ENCODE measurements around the gene LPO.

The LPO gene

DNA sequence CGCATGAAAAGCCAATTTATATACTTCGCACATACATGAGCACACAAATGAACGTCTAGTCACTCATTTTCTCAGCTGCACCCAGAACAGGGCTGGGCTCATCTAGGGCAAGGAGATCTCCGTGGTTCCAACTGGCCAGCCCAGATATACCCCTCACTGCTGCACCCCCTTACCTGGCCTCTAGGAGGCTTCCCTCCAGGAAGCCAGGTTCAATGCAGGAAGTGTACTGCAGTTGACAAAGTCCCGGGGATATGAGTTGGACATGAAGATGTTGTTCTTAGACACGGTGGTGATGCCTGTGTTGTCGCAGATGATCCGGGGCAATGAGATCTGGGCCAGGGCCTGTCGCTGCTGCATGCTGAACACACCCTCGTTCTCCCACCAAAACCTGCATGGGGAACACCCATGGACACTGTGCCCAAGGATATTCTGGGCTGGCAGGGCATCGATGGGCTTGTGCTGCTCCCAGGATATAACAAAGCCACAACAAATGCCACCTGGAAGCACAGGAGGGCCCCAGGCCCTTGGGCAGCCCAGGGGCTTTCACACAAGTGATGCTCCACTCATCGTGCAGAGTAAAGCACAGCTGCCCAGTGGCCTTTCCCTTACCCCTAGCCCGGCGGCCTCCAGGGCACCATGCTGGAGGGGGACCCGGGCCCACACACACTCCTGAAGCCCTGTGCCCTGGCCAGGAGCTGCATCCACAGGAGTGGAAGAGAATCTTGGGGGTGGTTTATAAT, 32.3 kb downstream of the LPO start:
- no peak; the same call in 2 of the 3 replicates for ATAC-seq
- no peak for TF ChIP-seq CSDC2 (CRISPR knock-in tag; IDR thresholded peaks at IDR 0.05)

DNA sequence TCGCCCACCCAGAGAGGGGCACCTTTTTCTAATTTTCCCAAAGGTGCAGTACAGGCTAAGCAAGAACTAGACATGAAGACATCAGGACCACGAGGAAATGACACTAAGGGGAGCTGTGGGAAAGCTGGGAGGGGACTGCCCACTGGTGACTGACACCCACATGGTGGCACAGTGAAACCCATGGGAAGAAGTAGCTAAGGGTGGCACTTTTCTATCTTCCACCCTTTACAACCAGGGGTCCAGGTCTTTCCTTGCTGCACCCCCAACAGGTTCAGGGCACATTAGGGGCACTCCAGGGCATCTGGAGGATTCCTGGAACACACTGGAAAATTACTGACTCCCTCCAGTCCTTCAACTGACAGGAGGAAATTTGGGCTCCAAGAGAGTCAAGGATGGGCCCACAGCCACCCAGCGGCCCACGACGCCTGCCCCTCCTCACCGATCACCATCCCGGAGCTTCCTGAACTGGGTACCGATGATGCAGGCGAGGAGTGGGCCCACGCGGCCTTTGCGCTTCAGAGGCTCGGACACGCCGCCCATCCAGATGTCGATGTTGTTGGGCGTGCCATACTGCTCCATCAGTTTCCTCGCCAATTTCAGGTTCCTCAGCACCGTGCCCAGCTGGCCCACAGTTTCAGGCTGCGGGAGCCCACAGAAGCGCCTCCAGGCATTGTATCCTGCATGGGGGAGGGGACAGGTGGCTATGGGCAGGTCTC, 33.0 kb downstream of the LPO start:
- no peak for ATAC-seq
- TF ChIP-seq TCF4 (CRISPR knock-in tag; IDR thresholded peaks at IDR 0.05; ENCODE audit: borderline replicate concordance), result no peak
- no peak for TF ChIP-seq CSDC2 (CRISPR knock-in tag; IDR thresholded peaks at IDR 0.05)
- no peak for TF ChIP-seq RARB (CRISPR knock-in tag; IDR thresholded peaks at IDR 0.05)
- no peak for TF ChIP-seq GLIS3 (CRISPR knock-in tag; IDR thresholded peaks at IDR 0.05)
- no peak for TF ChIP-seq BACH2 (CRISPR knock-in tag; IDR thresholded peaks at IDR 0.05; ENCODE audit: borderline replicate concordance)
- no peak for TF ChIP-seq ARNTL (CRISPR knock-in tag; IDR thresholded peaks at IDR 0.05; ENCODE audit: borderline replicate concordance, low read depth)
- no peak for TF ChIP-seq ZNF8 (CRISPR knock-in tag; IDR thresholded peaks at IDR 0.05)
- TF ChIP-seq, protein P1, sequence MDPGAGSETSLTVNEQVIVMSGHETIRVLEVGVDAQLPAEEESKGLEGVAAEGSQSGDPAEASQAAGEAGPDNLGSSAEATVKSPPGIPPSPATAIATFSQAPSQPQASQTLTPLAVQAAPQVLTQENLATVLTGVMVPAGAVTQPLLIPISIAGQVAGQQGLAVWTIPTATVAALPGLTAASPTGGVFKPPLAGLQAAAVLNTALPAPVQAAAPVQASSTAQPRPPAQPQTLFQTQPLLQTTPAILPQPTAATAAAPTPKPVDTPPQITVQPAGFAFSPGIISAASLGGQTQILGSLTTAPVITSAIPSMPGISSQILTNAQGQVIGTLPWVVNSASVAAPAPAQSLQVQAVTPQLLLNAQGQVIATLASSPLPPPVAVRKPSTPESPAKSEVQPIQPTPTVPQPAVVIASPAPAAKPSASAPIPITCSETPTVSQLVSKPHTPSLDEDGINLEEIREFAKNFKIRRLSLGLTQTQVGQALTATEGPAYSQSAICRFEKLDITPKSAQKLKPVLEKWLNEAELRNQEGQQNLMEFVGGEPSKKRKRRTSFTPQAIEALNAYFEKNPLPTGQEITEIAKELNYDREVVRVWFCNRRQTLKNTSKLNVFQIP (CRISPR knock-in tag; IDR thresholded peaks at IDR 0.05; ENCODE audit: borderline replicate concordance, low read depth), result no peak
- no peak for TF ChIP-seq ZC3H10 (CRISPR knock-in tag; IDR thresholded peaks at IDR 0.05)
- TF ChIP-seq ZNF565 (CRISPR knock-in tag; conservative IDR thresholded peaks at IDR 0.05; ENCODE audit: low read depth), result no peak
- no peak for TF ChIP-seq TOX (CRISPR knock-in tag; IDR thresholded peaks at IDR 0.05; ENCODE audit: borderline replicate concordance)
- TF ChIP-seq ZFP3 (CRISPR knock-in tag; IDR thresholded peaks at IDR 0.05), result no peak
- no peak for TF ChIP-seq PPARA (CRISPR knock-in tag; IDR thresholded peaks at IDR 0.05; ENCODE audit: borderline replicate concordance)
- TF ChIP-seq, protein P2, sequence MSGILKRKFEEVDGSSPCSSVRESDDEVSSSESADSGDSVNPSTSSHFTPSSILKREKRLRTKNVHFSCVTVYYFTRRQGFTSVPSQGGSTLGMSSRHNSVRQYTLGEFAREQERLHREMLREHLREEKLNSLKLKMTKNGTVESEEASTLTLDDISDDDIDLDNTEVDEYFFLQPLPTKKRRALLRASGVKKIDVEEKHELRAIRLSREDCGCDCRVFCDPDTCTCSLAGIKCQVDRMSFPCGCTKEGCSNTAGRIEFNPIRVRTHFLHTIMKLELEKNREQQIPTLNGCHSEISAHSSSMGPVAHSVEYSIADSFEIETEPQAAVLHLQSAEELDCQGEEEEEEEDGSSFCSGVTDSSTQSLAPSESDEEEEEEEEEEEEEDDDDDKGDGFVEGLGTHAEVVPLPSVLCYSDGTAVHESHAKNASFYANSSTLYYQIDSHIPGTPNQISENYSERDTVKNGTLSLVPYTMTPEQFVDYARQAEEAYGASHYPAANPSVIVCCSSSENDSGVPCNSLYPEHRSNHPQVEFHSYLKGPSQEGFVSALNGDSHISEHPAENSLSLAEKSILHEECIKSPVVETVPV (CRISPR knock-in tag; IDR thresholded peaks at IDR 0.05), result no peak
- TF ChIP-seq ESRRG (CRISPR knock-in tag; IDR thresholded peaks at IDR 0.05), result no peak
- TF ChIP-seq ZFP30 (CRISPR knock-in tag; IDR thresholded peaks at IDR 0.05), result no peak
- TF ChIP-seq ISL1 (CRISPR knock-in tag; IDR thresholded peaks at IDR 0.05), result no peak
- TF ChIP-seq TSHZ2 (CRISPR knock-in tag; IDR thresholded peaks at IDR 0.05), result no peak
- no peak for TF ChIP-seq CREB5 (CRISPR knock-in tag; IDR thresholded peaks at IDR 0.05; ENCODE audit: low read depth)
- no peak for TF ChIP-seq ZNF70 (CRISPR knock-in tag; IDR thresholded peaks at IDR 0.05)

GRCh38 chr17:58272367-58273280, 34.2 kb downstream of the LPO start:
- ATAC-seq, result no peak
- TF ChIP-seq, protein P2 (CRISPR knock-in tag; IDR thresholded peaks at IDR 0.05), result no peak
- no peak for TF ChIP-seq TSHZ2 (CRISPR knock-in tag; IDR thresholded peaks at IDR 0.05)
- TF ChIP-seq CREB5 (CRISPR knock-in tag; IDR thresholded peaks at IDR 0.05; ENCODE audit: low read depth), result no peak
- no peak for TF ChIP-seq TCF4 (CRISPR knock-in tag; IDR thresholded peaks at IDR 0.05; ENCODE audit: borderline replicate concordance)
- TF ChIP-seq TOX (CRISPR knock-in tag; IDR thresholded peaks at IDR 0.05; ENCODE audit: borderline replicate concordance), result no peak
- TF ChIP-seq CSDC2 (CRISPR knock-in tag; IDR thresholded peaks at IDR 0.05), result no peak
- no peak for TF ChIP-seq BACH2 (CRISPR knock-in tag; IDR thresholded peaks at IDR 0.05; ENCODE audit: borderline replicate concordance)
- TF ChIP-seq GLIS3 (CRISPR knock-in tag; IDR thresholded peaks at IDR 0.05), result no peak
- TF ChIP-seq ZFP30 (CRISPR knock-in tag; IDR thresholded peaks at IDR 0.05), result no peak
